ENCODE measurements around the gene TMEM218.

TMEM218 gene

GRCh38 chr11:125111343-125112207 lies at the start of gene TMEM218:
Gene TMEM218, minus strand, starts transcription at chr11:125111626. Its CDS starts 9,385 bp downstream, at chr11:125102241.
- H3K36me3 ChIP-seq (replicated peaks) = no peaks in the 10 kb centered on the region
- H3K27me3 ChIP-seq (replicated peaks) = no peaks in the 10 kb centered on the region
- H3K4me3 ChIP-seq (ENCODE audit: low read depth, low read length) = peak within 1 kb of the TSS; percentile 92
- in situ Hi-C loops (cut with HindIII; ENCODE audit: low pct_ligation_motif_present, low sequenced_read_pairs) = no loop called here
- peak within 1 kb of the TSS; percentile 37 for H3K27ac ChIP-seq
- DNase-seq = peak; percentile 99
- TF ChIP-seq, protein P1, sequence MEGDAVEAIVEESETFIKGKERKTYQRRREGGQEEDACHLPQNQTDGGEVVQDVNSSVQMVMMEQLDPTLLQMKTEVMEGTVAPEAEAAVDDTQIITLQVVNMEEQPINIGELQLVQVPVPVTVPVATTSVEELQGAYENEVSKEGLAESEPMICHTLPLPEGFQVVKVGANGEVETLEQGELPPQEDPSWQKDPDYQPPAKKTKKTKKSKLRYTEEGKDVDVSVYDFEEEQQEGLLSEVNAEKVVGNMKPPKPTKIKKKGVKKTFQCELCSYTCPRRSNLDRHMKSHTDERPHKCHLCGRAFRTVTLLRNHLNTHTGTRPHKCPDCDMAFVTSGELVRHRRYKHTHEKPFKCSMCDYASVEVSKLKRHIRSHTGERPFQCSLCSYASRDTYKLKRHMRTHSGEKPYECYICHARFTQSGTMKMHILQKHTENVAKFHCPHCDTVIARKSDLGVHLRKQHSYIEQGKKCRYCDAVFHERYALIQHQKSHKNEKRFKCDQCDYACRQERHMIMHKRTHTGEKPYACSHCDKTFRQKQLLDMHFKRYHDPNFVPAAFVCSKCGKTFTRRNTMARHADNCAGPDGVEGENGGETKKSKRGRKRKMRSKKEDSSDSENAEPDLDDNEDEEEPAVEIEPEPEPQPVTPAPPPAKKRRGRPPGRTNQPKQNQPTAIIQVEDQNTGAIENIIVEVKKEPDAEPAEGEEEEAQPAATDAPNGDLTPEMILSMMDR (IDR thresholded peaks at IDR 0.05; ENCODE audit: low read depth, low read length, missing control alignments) = no peak

GRCh38 chr11:125157953-125158680 lies 46.7 kb upstream of the TMEM218 start:
- in situ Hi-C loops (cut with HindIII; ENCODE audit: low pct_ligation_motif_present, low sequenced_read_pairs) = loop anchor here (25.0 kb wide), 1 partner anchor 179 kb away; no protein-coding TSS in a partner anchor
- Histone ChIP-seq H3K4me3 (ENCODE audit: low read depth, low read length) (no peak overlapping the region), H3K27ac (no peak overlapping the region), H3K27me3 (replicated peaks) (no peaks in the 10 kb centered on the region), H3K36me3 (replicated peaks) (no peaks in the 10 kb centered on the region)
- DNase-seq = no peak
- TF ChIP-seq, protein P1 (IDR thresholded peaks at IDR 0.05; ENCODE audit: low read depth, low read length, missing control alignments) = no peak

DNA sequence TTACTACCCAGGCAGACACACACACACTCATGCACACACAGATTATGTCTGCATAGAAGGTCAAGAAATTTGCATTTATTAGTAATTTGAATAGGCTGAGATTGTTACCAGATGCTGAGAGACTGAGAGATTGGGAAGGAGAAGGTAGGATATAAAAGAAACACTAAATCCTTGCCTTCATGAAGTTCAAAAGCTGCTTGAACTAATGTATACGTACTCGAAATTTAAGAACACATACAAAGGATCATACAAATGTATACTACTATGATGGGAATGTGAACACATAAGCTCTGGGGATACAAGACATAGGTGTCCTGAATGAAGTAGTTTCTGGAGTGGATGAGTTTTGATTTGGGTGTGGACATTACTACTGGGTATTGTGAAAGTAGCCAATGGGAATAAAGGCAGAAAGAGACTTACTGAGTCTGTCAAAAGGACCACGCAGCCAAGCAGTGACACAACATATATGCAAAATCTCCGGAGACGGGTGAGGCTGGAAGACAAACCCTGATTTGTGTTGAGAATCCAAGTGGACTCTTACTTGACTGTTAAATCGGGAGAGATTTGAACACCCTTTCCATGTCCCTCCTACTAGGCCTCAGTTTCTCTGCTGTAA lies 45.8 kb upstream of the TMEM218 start:
- in situ Hi-C loops (cut with HindIII; ENCODE audit: low pct_ligation_motif_present, low sequenced_read_pairs) = loop anchor here (25.0 kb wide), 1 partner anchor 180 kb away; no protein-coding TSS in a partner anchor
- no peak for DNase-seq
- Histone ChIP-seq H3K36me3 (replicated peaks) (no peaks in the 10 kb centered on the region), H3K4me3 (ENCODE audit: low read depth, low read length) (no peak overlapping the region), H3K27ac (no peak overlapping the region), H3K27me3 (replicated peaks) (no peaks in the 10 kb centered on the region)
- TF ChIP-seq, protein P1 (IDR thresholded peaks at IDR 0.05; ENCODE audit: low read depth, low read length, missing control alignments) = no peak

DNA sequence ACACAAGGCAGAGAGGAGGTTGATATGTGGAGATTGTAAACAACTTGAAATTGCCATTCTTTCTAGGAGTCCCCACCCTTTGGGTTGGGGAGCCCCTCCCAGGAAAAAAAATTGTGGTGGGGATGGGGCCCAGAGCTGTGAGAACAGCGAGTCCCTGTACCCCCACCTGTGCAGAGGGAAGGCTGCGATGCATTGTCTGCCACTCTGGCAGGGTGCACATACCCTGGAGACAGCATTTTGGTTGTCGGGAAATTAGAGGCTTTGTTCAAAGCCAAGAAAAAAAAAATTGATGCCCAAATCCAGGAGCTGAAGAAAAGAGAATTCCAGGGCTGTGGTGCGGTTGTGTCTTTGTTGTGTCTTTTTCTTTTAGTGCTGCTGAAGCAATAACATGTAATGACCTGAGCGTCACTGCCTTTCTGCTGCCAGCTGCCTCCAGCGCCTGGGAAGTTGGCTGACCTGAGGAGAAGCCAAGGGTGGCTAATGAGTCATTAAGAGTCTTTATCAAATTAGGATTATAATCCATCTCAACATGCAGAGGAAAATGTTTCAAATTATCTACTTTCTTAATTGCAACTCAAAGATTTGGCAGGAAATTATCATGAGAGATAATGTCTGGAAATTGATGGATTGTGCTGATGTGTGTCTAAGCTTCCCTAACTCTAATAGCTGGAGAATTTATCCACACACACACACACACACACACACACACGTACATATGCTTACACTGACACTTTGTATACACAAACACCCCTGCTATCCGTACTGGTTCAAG lies 45.1 kb upstream of the TMEM218 start:
- Histone ChIP-seq H3K4me3 (ENCODE audit: low read depth, low read length) (no peak overlapping the region), H3K27me3 (replicated peaks) (no peaks in the 10 kb centered on the region), H3K27ac (no peak overlapping the region), H3K36me3 (replicated peaks) (no peaks in the 10 kb centered on the region)
- TF ChIP-seq, protein P1 (IDR thresholded peaks at IDR 0.05; ENCODE audit: low read depth, low read length, missing control alignments) = no peak
- in situ Hi-C loops (cut with HindIII; ENCODE audit: low pct_ligation_motif_present, low sequenced_read_pairs) = loop anchor here (25.0 kb wide), 1 partner anchor 181 kb away; no protein-coding TSS in a partner anchor
- DNase-seq = no peak

DNA sequence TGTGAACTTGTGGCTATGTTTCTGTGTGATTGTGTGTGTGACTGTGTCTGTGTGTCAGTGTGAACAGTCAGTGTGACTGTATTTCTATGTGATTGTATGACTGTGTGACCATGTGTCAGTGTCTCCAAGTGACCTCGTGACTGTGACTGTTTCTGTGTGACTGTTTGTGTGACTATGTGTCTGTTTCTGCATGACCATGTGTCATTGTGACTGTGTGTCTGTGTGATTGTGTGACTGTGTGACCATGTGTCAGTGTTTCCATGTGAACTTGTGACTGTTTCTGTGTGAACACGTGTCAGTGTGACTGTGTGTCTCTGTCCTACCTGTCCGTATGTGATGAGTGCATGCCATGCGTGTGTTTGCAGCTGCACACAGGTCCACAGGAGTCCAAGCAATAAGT lies 44.3 kb upstream of the TMEM218 start:
- H3K4me3 ChIP-seq (ENCODE audit: low read depth, low read length) = no peak overlapping the region

More for the DNA sequence above, 44.3 kb upstream of the TMEM218 start:
- DNase-seq = no peak
- Histone ChIP-seq H3K27me3 (replicated peaks) (no peaks in the 10 kb centered on the region), H3K36me3 (replicated peaks) (no peaks in the 10 kb centered on the region), H3K27ac (no peak overlapping the region)
- TF ChIP-seq, protein P1 (IDR thresholded peaks at IDR 0.05; ENCODE audit: low read depth, low read length, missing control alignments) = no peak
- in situ Hi-C loops (cut with HindIII; ENCODE audit: low pct_ligation_motif_present, low sequenced_read_pairs) = loop anchor here (25.0 kb wide), 1 partner anchor 182 kb away; no protein-coding TSS in a partner anchor
